MM.1S (cell line): ENCODE results near the gene CPNE2.

Experiments used
- EZH2 ChIP-seq: fragments of 300-600 bp; sonication (generic); optimal IDR thresholded peaks from 2 replicates; pipeline ENCODE3; 2017; ENCODE audit warnings: low read depth, mild to moderate bottlenecking, antibody characterized with exemption, low read length, mixed read lengths
- EZH2phosphoT487 ChIP-seq: fragments of 300-600 bp; sonication (generic); IDR thresholded peaks from 2 replicates; pipeline ENCODE4 v1.6.1; 2018; ENCODE audit warnings: antibody characterized with exemption, low read length
- TF ChIP-seq, protein P1 (sequence below): fragments of 300-600 bp; sonication (generic); IDR thresholded peaks from 2 replicates; pipeline ENCODE4 v1.5.1; 2016; ENCODE audit warnings: antibody characterized with exemption, low read length, mixed read lengths

DNA sequence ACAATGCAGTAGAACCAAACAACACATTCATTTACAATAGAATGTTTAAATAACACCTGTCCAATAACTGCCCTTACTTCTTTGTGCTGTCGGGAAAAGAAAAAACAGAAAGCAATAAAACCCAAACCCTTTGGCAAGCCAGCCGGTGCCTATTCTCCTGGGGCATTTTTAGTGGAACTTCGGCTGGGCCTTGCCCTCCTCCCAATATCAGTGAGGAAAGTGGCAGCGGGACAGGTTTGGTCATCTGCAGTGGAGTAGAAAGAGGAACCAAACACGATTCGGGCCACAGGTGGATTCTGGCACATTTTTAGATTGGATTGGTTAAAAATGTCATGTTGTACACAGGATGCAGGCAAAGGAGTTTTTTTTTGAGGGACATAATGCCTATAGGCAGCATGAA lies 61.5 kb downstream of the CPNE2 start:
- TF ChIP-seq EZH2 (no peak), EZH2phosphoT487 (no peak)
- TF ChIP-seq, protein P1, sequence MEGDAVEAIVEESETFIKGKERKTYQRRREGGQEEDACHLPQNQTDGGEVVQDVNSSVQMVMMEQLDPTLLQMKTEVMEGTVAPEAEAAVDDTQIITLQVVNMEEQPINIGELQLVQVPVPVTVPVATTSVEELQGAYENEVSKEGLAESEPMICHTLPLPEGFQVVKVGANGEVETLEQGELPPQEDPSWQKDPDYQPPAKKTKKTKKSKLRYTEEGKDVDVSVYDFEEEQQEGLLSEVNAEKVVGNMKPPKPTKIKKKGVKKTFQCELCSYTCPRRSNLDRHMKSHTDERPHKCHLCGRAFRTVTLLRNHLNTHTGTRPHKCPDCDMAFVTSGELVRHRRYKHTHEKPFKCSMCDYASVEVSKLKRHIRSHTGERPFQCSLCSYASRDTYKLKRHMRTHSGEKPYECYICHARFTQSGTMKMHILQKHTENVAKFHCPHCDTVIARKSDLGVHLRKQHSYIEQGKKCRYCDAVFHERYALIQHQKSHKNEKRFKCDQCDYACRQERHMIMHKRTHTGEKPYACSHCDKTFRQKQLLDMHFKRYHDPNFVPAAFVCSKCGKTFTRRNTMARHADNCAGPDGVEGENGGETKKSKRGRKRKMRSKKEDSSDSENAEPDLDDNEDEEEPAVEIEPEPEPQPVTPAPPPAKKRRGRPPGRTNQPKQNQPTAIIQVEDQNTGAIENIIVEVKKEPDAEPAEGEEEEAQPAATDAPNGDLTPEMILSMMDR: no peak
